Trophoblast cell (in vitro differentiated cells and primary cell): ENCODE measurements around the gene TRPV6.

Source experiments
- DNase-seq, 2 donors: peaks; one replicate each; pipeline ENCODE4 v3.0.0-alpha.2; 2016
- H2AFZ ChIP-seq: 2 replicates; pipeline ENCODE4 v1.6.1; 2013; ENCODE audit warnings: low read length, moderate library complexity, mild to moderate bottlenecking; ENCODE audit not compliant: insufficient read depth, poor library complexity
- H2AK5ac ChIP-seq: 2 replicates; pipeline ENCODE4 v1.6.1; 2013; ENCODE audit warnings: mild to moderate bottlenecking, low read length
- H2BK120ac ChIP-seq: 2 replicates; pipeline ENCODE4 v1.6.1; 2013; ENCODE audit warnings: low read length, mild to moderate bottlenecking, moderate library complexity; ENCODE audit not compliant: insufficient read depth, poor library complexity
- H2BK12ac ChIP-seq: 2 replicates; pipeline ENCODE4 v1.6.1; 2013; ENCODE audit warnings: mild to moderate bottlenecking, low read length, moderate library complexity
- H2BK5ac ChIP-seq: 2 replicates; pipeline ENCODE4 v1.6.1; 2013; ENCODE audit warnings: low read length, low read depth, moderate library complexity, mild to moderate bottlenecking; ENCODE audit not compliant: poor library complexity
- H3K14ac ChIP-seq: 2 replicates; pipeline ENCODE4 v1.6.1; 2013; ENCODE audit warnings: mild to moderate bottlenecking, low read length
- H3K18ac ChIP-seq: 2 replicates; pipeline ENCODE4 v1.6.1; 2013; ENCODE audit warnings: mild to moderate bottlenecking, low read length
- H3K23ac ChIP-seq: 2 replicates; pipeline ENCODE4 v1.6.1; 2013; ENCODE audit warnings: low read length
- H3K27ac ChIP-seq: 2 replicates; pipeline ENCODE4 v1.5.1; 2013; ENCODE audit warnings: low read depth, mild to moderate bottlenecking, inconsistent platforms, low read length, moderate library complexity
- H3K27me3 ChIP-seq: 2 replicates; pipeline ENCODE4 v1.6.1; 2013; ENCODE audit warnings: inconsistent platforms, mild to moderate bottlenecking, low read length, moderate library complexity; ENCODE audit not compliant: insufficient read depth
- H3K36me3 ChIP-seq, 2 experiments: 1 replicate in 1 of 2; 2 replicates in 1 of 2; pipeline ENCODE4 v1.6.1; 2013; ENCODE audit warnings: low read length in 2 of 2, mild to moderate bottlenecking in 2 of 2, moderate library complexity in 1 of 2; ENCODE audit not compliant: insufficient read depth in 2 of 2, control insufficient read depth in 1 of 2
- H3K4ac ChIP-seq: 2 replicates; pipeline ENCODE4 v1.6.1; 2013; ENCODE audit warnings: low read depth, mild to moderate bottlenecking, low read length, moderate library complexity
- H3K4me1 ChIP-seq, 2 experiments: 1 replicate in 1 of 2; 2 replicates in 1 of 2; pipeline ENCODE4 v1.6.1; 2013; ENCODE audit warnings: low read length in 2 of 2, mild to moderate bottlenecking in 2 of 2, moderate library complexity in 1 of 2; ENCODE audit not compliant: insufficient read depth in 2 of 2, control insufficient read depth in 1 of 2
- H3K4me2 ChIP-seq: 2 replicates; pipeline ENCODE4 v1.6.1; 2013; ENCODE audit warnings: inconsistent platforms, mild to moderate bottlenecking, low read length, moderate library complexity
- H3K4me3 ChIP-seq: 2 replicates; pipeline ENCODE4 v1.5.1; 2013; ENCODE audit warnings: mild to moderate bottlenecking, low read depth, low read length, inconsistent platforms
- H3K79me1 ChIP-seq: one replicate; pipeline ENCODE4 v1.6.1; 2013; ENCODE audit warnings: low read length
- H3K79me2 ChIP-seq: 2 replicates; pipeline ENCODE4 v1.6.1; 2013; ENCODE audit warnings: low read length, mild to moderate bottlenecking; ENCODE audit not compliant: control insufficient read depth, insufficient read depth, poor library complexity
- H3K9ac ChIP-seq: 2 replicates; pipeline ENCODE4 v1.6.1; 2013; ENCODE audit warnings: mild to moderate bottlenecking, low read length
- H3K9me3 ChIP-seq: 2 replicates; pipeline ENCODE4 v1.6.1; 2013; ENCODE audit warnings: low read depth, mild to moderate bottlenecking, control low read depth, inconsistent platforms, low read length; ENCODE audit not compliant: insufficient read depth
- H4K12ac ChIP-seq: 2 replicates; pipeline ENCODE4 v1.6.1; 2013; ENCODE audit warnings: low read depth, mild to moderate bottlenecking, low read length, moderate library complexity
- H4K8ac ChIP-seq: 2 replicates; pipeline ENCODE4 v1.6.1; 2013; ENCODE audit warnings: low read depth, mild to moderate bottlenecking, low read length, moderate library complexity
- H4K91ac ChIP-seq: one replicate; pipeline ENCODE4 v1.6.1; 2013; ENCODE audit warnings: low read depth, mild to moderate bottlenecking, low read length, moderate library complexity
- WGBS: extraction: QIAGEN DNeasy Blood & Tissue Kit; methylation state at CpG from one replicate; pipeline ENCODE4 v1.1.7; 2013; ENCODE audit warnings: missing lambda C conversion rate; ENCODE audit not compliant: insufficient read length, insufficient coverage; ENCODE audit errors: extremely low coverage; 5-methylcytosine and 5-hydroxymethylcytosine counted together

Gene TRPV6

DNA sequence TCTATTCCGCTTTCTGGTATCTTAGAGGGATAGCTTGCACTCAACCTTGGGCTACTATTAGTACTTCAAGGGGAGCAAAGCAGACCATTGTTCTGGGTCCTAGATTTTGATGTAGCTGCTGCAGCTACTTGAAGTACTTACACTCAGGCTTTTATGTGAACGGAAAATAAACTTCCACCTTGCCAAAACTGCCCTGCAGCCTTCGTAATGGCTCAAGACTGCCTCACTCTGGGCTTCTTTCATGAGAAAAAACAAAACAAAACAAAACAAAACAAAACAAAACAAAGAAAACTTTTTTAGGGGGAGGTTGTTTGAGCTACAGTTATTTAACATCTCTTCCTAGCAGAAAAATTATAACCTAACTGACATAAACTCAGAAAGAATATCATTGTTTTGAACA lies 50.1 kb downstream of the TRPV6 start:
- peak overlapping the region; percentile 13 for H2BK120ac ChIP-seq
- no peak overlapping the region for H4K12ac ChIP-seq
- no peak overlapping the region for H3K18ac ChIP-seq
- no peak overlapping the region for H2BK5ac ChIP-seq
- WGBS: no CpG with 5 or more reads among the region's 3 CpGs
- no peaks in the 10 kb centered on the region for H3K79me2 ChIP-seq
- no peaks in the 10 kb centered on the region for H3K79me1 ChIP-seq
- H2AK5ac ChIP-seq: no peak overlapping the region
- H4K91ac ChIP-seq: no peak overlapping the region
- H3K14ac ChIP-seq: no peak overlapping the region
- DNase-seq: no peak
- H2AFZ ChIP-seq: no peak overlapping the region
- no peak overlapping the region for H3K4me2 ChIP-seq
- no peaks in the 10 kb centered on the region for H3K27me3 ChIP-seq
- no peak overlapping the region for H3K4ac ChIP-seq
- H3K9ac ChIP-seq: no peak overlapping the region
- H3K23ac ChIP-seq: no peak overlapping the region
- no peaks in the 10 kb centered on the region for H3K4me1 ChIP-seq
- no peak overlapping the region for H2BK12ac ChIP-seq
- H4K8ac ChIP-seq: no peak overlapping the region
- no peak overlapping the region for H3K27ac ChIP-seq
- no peaks in the 10 kb centered on the region for H3K36me3 ChIP-seq
- no peak overlapping the region for H3K4me3 ChIP-seq
- no peaks in the 10 kb centered on the region for H3K9me3 ChIP-seq

DNA sequence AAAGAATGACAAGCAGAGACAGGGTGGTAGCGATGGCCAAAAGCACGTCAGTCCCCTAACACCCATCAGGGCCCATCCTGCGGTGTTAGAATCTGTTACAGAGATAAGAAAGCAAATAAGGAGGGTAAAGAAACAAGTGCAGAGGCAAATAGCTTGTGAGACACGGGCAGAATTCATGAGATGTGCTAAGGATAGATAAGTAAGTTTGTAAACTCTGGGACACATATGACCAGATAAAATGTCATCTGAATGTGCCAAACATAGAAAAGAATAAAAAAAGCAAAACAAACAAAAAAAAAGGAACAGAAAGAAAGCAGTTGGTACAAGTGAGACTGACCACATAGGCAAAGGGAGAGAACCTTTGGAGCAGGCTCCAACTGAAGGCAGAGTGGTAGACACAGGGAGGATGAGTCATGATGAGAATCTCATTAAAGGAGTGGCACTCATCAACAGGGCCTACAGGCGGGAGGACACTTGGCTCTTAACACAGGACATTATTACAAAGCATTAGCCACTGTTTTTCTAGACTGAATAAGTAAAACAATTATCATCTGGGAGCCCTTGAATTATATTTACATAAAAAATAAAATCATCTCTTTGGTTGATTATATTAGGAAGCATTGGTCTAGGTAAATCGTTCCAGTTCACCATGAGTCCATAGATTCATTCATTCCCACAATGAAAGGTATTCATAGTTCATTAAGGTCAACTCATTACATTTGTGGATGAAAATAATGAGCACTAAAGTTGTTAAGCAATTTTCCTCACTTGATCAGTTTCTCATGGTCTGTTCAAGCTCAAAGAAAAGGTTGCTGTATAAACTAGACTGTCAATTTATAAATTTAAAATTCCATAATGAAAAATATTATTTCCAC lies 52.1 kb downstream of the TRPV6 start:
- Histone ChIP-seq H3K14ac (no peak overlapping the region), H2BK12ac (no peak overlapping the region), H3K23ac (no peak overlapping the region), H2BK5ac (no peak overlapping the region), H3K9ac (no peak overlapping the region), H3K36me3 (no peaks in the 10 kb centered on the region), H3K9me3 (no peaks in the 10 kb centered on the region), H3K79me1 (no peaks in the 10 kb centered on the region), H3K79me2 (no peaks in the 10 kb centered on the region), H3K27me3 (no peaks in the 10 kb centered on the region), H4K91ac (no peak overlapping the region), H2BK120ac (no peak overlapping the region), H2AFZ (no peak overlapping the region), H2AK5ac (no peak overlapping the region), H3K4me3 (no peak overlapping the region), H3K4me1 (no peaks in the 10 kb centered on the region), H4K12ac (no peak overlapping the region), H3K27ac (no peak overlapping the region), H3K4me2 (no peak overlapping the region), H3K18ac (no peak overlapping the region), H4K8ac (no peak overlapping the region), H3K4ac (no peak overlapping the region)
- DNase-seq: no peak
- no CpG with 5 or more reads among the region's 6 CpGs for WGBS

DNA sequence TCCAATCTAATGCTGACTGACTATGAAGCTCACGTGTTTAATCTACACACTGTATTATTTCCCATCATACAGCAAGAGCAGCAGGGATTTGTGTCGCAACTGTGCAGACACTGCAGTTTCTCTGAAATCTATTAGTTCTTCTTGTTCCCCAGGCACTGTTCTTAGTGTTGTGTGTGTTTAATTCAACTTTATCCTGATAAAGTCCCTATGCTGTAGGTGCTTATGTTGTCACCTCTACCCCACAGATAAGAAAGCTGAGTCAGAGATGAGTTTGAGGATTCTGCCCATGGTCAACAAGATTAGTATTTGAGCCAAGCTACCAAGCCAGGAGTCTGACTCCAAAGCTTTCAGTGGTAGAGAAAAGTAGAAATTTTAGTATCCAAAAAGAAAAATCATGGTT lies 53.1 kb downstream of the TRPV6 start:
- H4K8ac ChIP-seq: no peak overlapping the region
- no peak overlapping the region for H3K4ac ChIP-seq
- no peak overlapping the region for H3K18ac ChIP-seq
- no peak overlapping the region for H2BK5ac ChIP-seq
- no peaks in the 10 kb centered on the region for H3K9me3 ChIP-seq
- no peaks in the 10 kb centered on the region for H3K79me1 ChIP-seq
- peaks cover 2 to 3% of the 10 kb centered on the region in 2 experiments for H3K4me1 ChIP-seq
- H3K36me3 ChIP-seq: no peaks in the 10 kb centered on the region
- no CpG with 5 or more reads among the region's 2 CpGs for WGBS
- H3K79me2 ChIP-seq: no peaks in the 10 kb centered on the region
- H3K23ac ChIP-seq: no peak overlapping the region
- no peaks in the 10 kb centered on the region for H3K27me3 ChIP-seq
- H4K91ac ChIP-seq: no peak overlapping the region
- no peak overlapping the region for H3K27ac ChIP-seq
- no peak overlapping the region for H2BK12ac ChIP-seq
- H2AK5ac ChIP-seq: no peak overlapping the region
- no peak overlapping the region for H3K4me3 ChIP-seq
- H2BK120ac ChIP-seq: no peak overlapping the region
- no peak overlapping the region for H2AFZ ChIP-seq
- no peak for DNase-seq
- no peak overlapping the region for H3K9ac ChIP-seq
- H4K12ac ChIP-seq: no peak overlapping the region
- no peak overlapping the region for H3K14ac ChIP-seq
- no peak overlapping the region for H3K4me2 ChIP-seq

DNA sequence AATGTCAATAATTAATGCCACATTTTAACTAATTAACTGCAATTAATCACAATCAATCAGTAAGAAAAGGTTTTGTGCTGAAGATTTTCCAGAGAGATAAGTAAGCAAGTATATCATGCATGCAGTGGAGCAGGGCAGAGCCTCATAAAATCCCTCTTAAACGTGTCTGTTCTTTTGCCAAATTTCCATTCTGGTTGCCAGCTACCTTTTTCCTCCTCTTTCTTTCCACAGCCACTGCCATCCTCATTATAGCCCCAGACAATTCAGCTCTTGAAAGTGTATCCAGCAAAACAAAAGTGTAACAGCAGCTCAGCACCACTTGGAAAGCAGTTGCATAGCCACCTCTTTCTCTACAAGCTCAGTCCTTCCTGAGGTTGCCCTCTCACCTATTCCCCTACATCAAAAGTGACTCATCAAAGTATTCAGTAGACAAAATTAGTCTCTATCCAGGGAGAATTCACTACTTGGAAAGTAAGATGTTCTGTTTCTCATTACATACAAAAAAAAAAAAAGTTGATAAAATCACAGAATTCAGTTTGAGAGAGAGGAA lies 57.5 kb downstream of the TRPV6 start:
- no peak overlapping the region for H3K4me2 ChIP-seq

More for the DNA sequence above, 57.5 kb downstream of the TRPV6 start:
- H3K36me3 ChIP-seq: no peaks in the 10 kb centered on the region
- no peak overlapping the region for H2BK5ac ChIP-seq
- no peak overlapping the region for H3K4ac ChIP-seq
- H2BK120ac ChIP-seq: no peak overlapping the region
- no peak overlapping the region for H3K9ac ChIP-seq
- H3K79me1 ChIP-seq: no peaks in the 10 kb centered on the region
- H2AK5ac ChIP-seq: no peak overlapping the region
- no peaks in the 10 kb centered on the region for H3K9me3 ChIP-seq
- H3K18ac ChIP-seq: no peak overlapping the region
- no peak overlapping the region for H4K8ac ChIP-seq
- H4K12ac ChIP-seq: no peak overlapping the region
- peak in 1 of 2 donors; percentile 5 for DNase-seq
- no peak overlapping the region for H2AFZ ChIP-seq
- H4K91ac ChIP-seq: no peak overlapping the region
- no CpG with 5 or more reads among the region's 1 CpG for WGBS
- H3K14ac ChIP-seq: no peak overlapping the region
- H3K4me1 ChIP-seq: peaks cover 2 to 3% of the 10 kb centered on the region in 2 experiments
- no peaks in the 10 kb centered on the region for H3K79me2 ChIP-seq
- H2BK12ac ChIP-seq: no peak overlapping the region
- H3K4me3 ChIP-seq: no peak overlapping the region
- no peak overlapping the region for H3K27ac ChIP-seq
- H3K23ac ChIP-seq: no peak overlapping the region
- H3K27me3 ChIP-seq: no peaks in the 10 kb centered on the region
